Heart left ventricle (tissue), 16 donors: ENCODE measurements around the gene DENND4C. TPM values are rescaled to one million over a fixed set of nuclear protein-coding genes. Genes with fewer than 3 reads are reported as not detected.

Experiments
- ATAC-seq, 4 donors: fragments of 200-7000 bp; cut with Tn5 transposase; one replicate each; pipeline ENCODE4 v1.9.1; 2020 to 2022; ENCODE audit warnings: moderate library complexity in 4 of 4, mild to moderate bottlenecking in 3 of 4, moderate number of reproducible peaks in 1 of 4
- DNase-seq, 5 donors: peaks; one replicate each; pipeline ENCODE4 v3.0.0-alpha.2; 2020
- H3K27ac ChIP-seq, 12 donors: fragments of 200-600 bp; sonication (generic) in 4 of 12; one replicate each; pipeline versions ENCODE4 v1.5.0 to v1.8.0; 2016 to 2022; ENCODE audit warnings: mild to moderate bottlenecking in 2 of 12
- H3K27me3 ChIP-seq, 9 donors: fragments of 200-600 bp; sonication (generic) in 2 of 9; one replicate each; pipeline versions ENCODE4 v1.5.1 to v1.8.0; 2016 to 2022; ENCODE audit warnings: mild to moderate bottlenecking in 3 of 9
- H3K36me3 ChIP-seq, 9 donors: fragments of 200-600 bp; sonication (generic) in 2 of 9; one replicate each; pipeline versions ENCODE4 v1.5.0 to v1.8.0; 2018 to 2022; ENCODE audit warnings: mild to moderate bottlenecking in 2 of 9
- H3K4me1 ChIP-seq, 12 donors: fragments of 200-600 bp; sonication (generic) in 4 of 12; one replicate each; pipeline versions ENCODE4 v1.5.0 to v1.8.0; 2016 to 2022; ENCODE audit warnings: mild to moderate bottlenecking in 3 of 12
- H3K4me3 ChIP-seq, 12 donors: fragments of 200-600 bp; sonication (generic) in 4 of 12; one replicate each; pipeline versions ENCODE4 v1.5.0 to v1.8.0; 2017 to 2022; ENCODE audit warnings: mild to moderate bottlenecking in 9 of 12, moderate library complexity in 4 of 12
- H3K9me3 ChIP-seq, 12 donors: fragments of 200-600 bp; sonication (generic) in 4 of 12; one replicate each; pipeline versions ENCODE4 v1.5.0 to v1.8.0; 2016 to 2022; ENCODE audit warnings: mild to moderate bottlenecking in 1 of 12
- CTCF ChIP-seq, 12 donors: fragments of 200-600 bp; sonication (generic) in 4 of 12; IDR thresholded peaks; one replicate each; pipeline versions ENCODE4 v1.5.0 to v1.8.0; 2018 to 2022; ENCODE audit warnings: antibody characterized with exemption in 12 of 12, mild to moderate bottlenecking in 5 of 12
- POLR2A ChIP-seq, 2 donors: fragments of 450-650 bp; IDR thresholded peaks; one replicate each; pipeline ENCODE4 v1.6.1; 2017; ENCODE audit warnings: antibody characterized with exemption in 2 of 2, mild to moderate bottlenecking in 2 of 2, moderate library complexity in 2 of 2
- WGBS, 4 donors: extraction: QIAGEN DNeasy Blood & Tissue Kit in 2 of 4; methylation state at CpG; one replicate each; pipeline versions ENCODE4 v1.1.5 to v1.1.7; 2013 to 2018; 5-methylcytosine and 5-hydroxymethylcytosine counted together
- intact Hi-C, 10 donors: fragments of 100-400 bp; cut with DNase I; formaldehyde crosslinking; loops; one replicate each; pipeline versions ENCODE4 v1.11.1 to v1.14.2; 2022
- polyA plus RNA-seq, 2 donors: library from polyadenylated mRNA; stranded (reverse); fragments of 200-250 nt; gene quantifications; one replicate each; pipeline ENCODE4 v1.2.3, GENCODE V29; 2013
- total RNA-seq, 9 donors: library from RNA; depleted of rRNA in 2 of 9; stranded (reverse); fragments of >200 nt in 2 of 9; fragmentation: NEBNext Ultra II Directional in 3 of 9; extraction: Animal tissue kit (Norgen Biotek cat#: 25700) in 3 of 9; gene quantifications; one replicate each; pipeline versions ENCODE4 v1.1.0 to v1.2.4, GENCODE V29; 2016 to 2023
- donor health status: ischemic (EF 13 %, LVEDD 7.1; RV severe dilation, severe dysfunction).
- donor health status: healthy with polysubstance abuse.
- donor health status: DM: no; HTN: yes; CAD: no.
- donor health status: DM: no; HTN: no; CAD: no.
- donor health status: ischemic (EF 25% LVEDD 6.9; RV normal size, moderate dysfunction).
- donor health status: ischemic (EF 25% LVEDD 5.7; RV mildly dilated, moderate dysfunction).
- donor health status: healthy.
- donor health status: DM: yes; HTN: yes; CAD: no.
- donor health status: ischemic (EF 35%, LVEDD 5.7; RV mildly dilated, moderate dysfunction).
- donor health status: nonischemic (EF 11% LVEDD 7.7; RV severe dilation, severe dysfunction).
- donor health status: DM: yes; HTN: yes; CAD: no.
- donor health status: PGD.
- donor health status: ischemic (EF 29% LVEDD 5.4; RV normal size, mild dysfunction).
- donor health status: nonischemic (EF 23%, LVEDD 6.1; RV moderate dilation, normal function).

Gene DENND4C
- total and polyA plus RNA-seq, 11 donors: 5.4 to 36.9 (median 22.8) TPM

DNA sequence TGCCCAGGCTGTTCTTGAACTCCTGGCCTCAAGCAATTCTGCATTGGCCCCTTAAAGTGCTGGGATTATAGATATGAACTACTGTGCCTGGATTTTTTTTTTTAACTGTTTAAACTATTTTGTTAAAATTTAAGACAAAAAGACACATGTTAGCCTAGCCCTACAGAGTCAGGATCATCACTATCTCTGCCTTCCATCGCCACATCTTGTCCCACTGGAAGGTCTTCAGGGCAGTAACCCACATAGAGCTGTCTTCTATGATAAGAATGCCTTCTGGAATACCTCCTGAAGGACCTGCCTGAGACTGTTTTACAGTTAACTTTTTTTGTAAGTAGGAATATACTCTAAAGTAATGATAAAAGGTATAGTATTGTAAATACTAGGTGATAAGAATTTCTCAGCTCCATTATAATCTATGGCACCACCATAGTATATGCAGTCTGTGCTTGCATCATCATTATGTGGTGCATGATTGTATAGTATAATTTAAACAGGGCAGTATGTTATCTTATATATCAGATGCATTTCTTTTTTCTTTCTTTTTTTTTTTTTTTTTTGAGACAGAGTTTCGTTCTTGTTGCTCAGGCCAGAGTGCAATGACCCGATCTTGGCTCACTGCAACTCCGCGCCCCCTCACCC, 52.7 kb downstream of the DENND4C start:
- Histone ChIP-seq H3K4me1 (peaks cover 0 to 25% (median 14%) of the 10 kb centered on the region in 12 donors), H3K4me3 (no peak overlapping the region), H3K27ac (no peak overlapping the region), H3K9me3 (no peaks in the 10 kb centered on the region), H3K36me3 (peaks cover 0 to 11% (median 0%) of the 10 kb centered on the region in 9 donors), H3K27me3 (no peaks in the 10 kb centered on the region)
- WGBS, 4 donors: 90 to 97% (median 95%) methylated on average over 5 of the region's 5 CpGs
- ATAC-seq (no peak), DNase-seq (no peak)
- no peak for TF ChIP-seq POLR2A (IDR thresholded peaks at IDR 0.05)
- no peak for TF ChIP-seq CTCF (IDR thresholded peaks at IDR 0.05)
- intact Hi-C loops: loop anchor here in 1 of 10 donors (5.0 kb wide), 1 partner anchor 46 kb away; no protein-coding TSS in a partner anchor

GRCh38 chr9:19284729-19285128, 54.2 kb downstream of the DENND4C start:
- peaks cover 0 to 19% (median 8%) of the 10 kb centered on the region in 9 donors for H3K36me3 ChIP-seq
- WGBS, 4 donors: 77 to 90% (median 81%) methylated on average over 3 of the region's 3 CpGs
- intact Hi-C loops: loop anchor here in 1 of 10 donors (5.0 kb wide), 1 partner anchor 47 kb away; no protein-coding TSS in a partner anchor

GRCh38 chr9:19286634-19287188, 56.2 kb downstream of the DENND4C start:
- intact Hi-C loops: no loop called here
- no peak overlapping the region for H3K4me3 ChIP-seq
- no peak for TF ChIP-seq POLR2A (IDR thresholded peaks at IDR 0.05)
- no peak for TF ChIP-seq CTCF (IDR thresholded peaks at IDR 0.05)
- no peak for DNase-seq
- H3K4me1 ChIP-seq: peaks cover 0 to 25% (median 14%) of the 10 kb centered on the region in 12 donors
- H3K27me3 ChIP-seq: no peaks in the 10 kb centered on the region
- peak in 1 of 4 donors; percentile 18 for ATAC-seq
- WGBS, 4 donors: 22 to 29% (median 25%) methylated on average over 5 of the region's 5 CpGs
- H3K36me3 ChIP-seq: peaks cover 2 to 34% (median 28%) of the 10 kb centered on the region in 9 donors
- no peak overlapping the region for H3K27ac ChIP-seq
- no peaks in the 10 kb centered on the region for H3K9me3 ChIP-seq

More at GRCh38 chr9:19284729-19285128, 54.2 kb downstream of the DENND4C start:
- H3K4me1 ChIP-seq: peaks cover 0 to 25% (median 14%) of the 10 kb centered on the region in 12 donors
- H3K27me3 ChIP-seq: no peaks in the 10 kb centered on the region
- H3K9me3 ChIP-seq: no peaks in the 10 kb centered on the region
- no peak overlapping the region for H3K27ac ChIP-seq
- H3K4me3 ChIP-seq: no peak overlapping the region
- no peak for TF ChIP-seq CTCF (IDR thresholded peaks at IDR 0.05)
- no peak for TF ChIP-seq POLR2A (IDR thresholded peaks at IDR 0.05)
- no peak for DNase-seq
- no peak for ATAC-seq

GRCh38 chr9:19288081-19288480, 57.6 kb downstream of the DENND4C start:
- H3K4me1 ChIP-seq: peaks cover 0 to 25% (median 14%) of the 10 kb centered on the region in 12 donors
- ATAC-seq (no peak), DNase-seq (no peak)
- no peak overlapping the region for H3K27ac ChIP-seq
- H3K9me3 ChIP-seq: no peaks in the 10 kb centered on the region
- TF ChIP-seq POLR2A (IDR thresholded peaks at IDR 0.05) (no peak), CTCF (IDR thresholded peaks at IDR 0.05) (no peak)
- 91 to 96% (median 94%) methylated on average over 2 of the region's 2 CpGs for WGBS, 4 donors
- no peak overlapping the region for H3K4me3 ChIP-seq
- no peaks in the 10 kb centered on the region for H3K27me3 ChIP-seq
- H3K36me3 ChIP-seq: peaks cover 2 to 47% (median 42%) of the 10 kb centered on the region in 9 donors
- intact Hi-C loops: no loop called here
